ENCODE data around the gene FMNL2. TPM values are rescaled to one million over a fixed set of nuclear protein-coding genes. Genes with fewer than 3 reads are reported as not detected.

FMNL2 gene
- total RNA-seq, 1 donor from 2014 or later: 15.7 TPM

- no peak overlapping the region for H3K4me3 ChIP-seq (ENCODE audit: low read length in 3 of 3)
- no peaks in the 10 kb centered on the region for H3K36me3 ChIP-seq (ENCODE audit: control insufficient read depth in 3 of 3, insufficient read depth in 3 of 3, low read length in 3 of 3)
- no peaks in the 10 kb centered on the region for H3K9me3 ChIP-seq (ENCODE audit: control insufficient read depth in 3 of 3, low read length in 3 of 3)
- peaks cover 21 to 34% (median 27%) of the 10 kb centered on the region in 3 donors for H3K4me1 ChIP-seq (ENCODE audit: control insufficient read depth in 3 of 3, insufficient read depth in 3 of 3, low read length in 3 of 3)
- no peak overlapping the region for H3K27ac ChIP-seq (ENCODE audit: low read depth, low read length)
- H3K9ac ChIP-seq (ENCODE audit: low read depth in 1 of 3, low read length in 3 of 3): no peak overlapping the region
- H3K27me3 ChIP-seq (ENCODE audit: control insufficient read depth in 3 of 3, insufficient read depth in 3 of 3, low read length in 3 of 3): no peaks in the 10 kb centered on the region
Observed at GRCh38 chr2:152437276-152438108, 102.5 kb downstream of the FMNL2 start.

GRCh38 chr2:152440049-152440448, 105.1 kb downstream of the FMNL2 start:
- H3K36me3 ChIP-seq (ENCODE audit: control insufficient read depth in 3 of 3, insufficient read depth in 3 of 3, low read length in 3 of 3): no peaks in the 10 kb centered on the region
- no peaks in the 10 kb centered on the region for H3K27me3 ChIP-seq (ENCODE audit: control insufficient read depth in 3 of 3, insufficient read depth in 3 of 3, low read length in 3 of 3)
- no peak overlapping the region for H3K9ac ChIP-seq (ENCODE audit: low read depth in 1 of 3, low read length in 3 of 3)
- H3K4me3 ChIP-seq (ENCODE audit: low read length in 3 of 3): no peak overlapping the region
- peaks cover 17 to 31% (median 21%) of the 10 kb centered on the region in 3 donors for H3K4me1 ChIP-seq (ENCODE audit: control insufficient read depth in 3 of 3, insufficient read depth in 3 of 3, low read length in 3 of 3)
- H3K9me3 ChIP-seq (ENCODE audit: control insufficient read depth in 3 of 3, low read length in 3 of 3): no peaks in the 10 kb centered on the region
- H3K27ac ChIP-seq (ENCODE audit: low read depth, low read length): no peak overlapping the region

GRCh38 chr2:152440460-152440859, 105.5 kb downstream of the FMNL2 start:
- H3K36me3 ChIP-seq (ENCODE audit: control insufficient read depth in 3 of 3, insufficient read depth in 3 of 3, low read length in 3 of 3): no peaks in the 10 kb centered on the region
- no peak overlapping the region for H3K4me3 ChIP-seq (ENCODE audit: low read length in 3 of 3)
- no peaks in the 10 kb centered on the region for H3K27me3 ChIP-seq (ENCODE audit: control insufficient read depth in 3 of 3, insufficient read depth in 3 of 3, low read length in 3 of 3)
- H3K27ac ChIP-seq (ENCODE audit: low read depth, low read length): no peak overlapping the region
- peaks cover 20 to 34% (median 25%) of the 10 kb centered on the region in 3 donors for H3K4me1 ChIP-seq (ENCODE audit: control insufficient read depth in 3 of 3, insufficient read depth in 3 of 3, low read length in 3 of 3)
- H3K9ac ChIP-seq (ENCODE audit: low read depth in 1 of 3, low read length in 3 of 3): no peak overlapping the region
- no peaks in the 10 kb centered on the region for H3K9me3 ChIP-seq (ENCODE audit: control insufficient read depth in 3 of 3, low read length in 3 of 3)

- H3K27me3 ChIP-seq (ENCODE audit: control insufficient read depth in 3 of 3, insufficient read depth in 3 of 3, low read length in 3 of 3): no peaks in the 10 kb centered on the region
- no peaks in the 10 kb centered on the region for H3K9me3 ChIP-seq (ENCODE audit: control insufficient read depth in 3 of 3, low read length in 3 of 3)
- H3K27ac ChIP-seq (ENCODE audit: low read depth, low read length): no peak overlapping the region
- H3K4me1 ChIP-seq (ENCODE audit: control insufficient read depth in 3 of 3, insufficient read depth in 3 of 3, low read length in 3 of 3): peaks cover 26 to 32% (median 31%) of the 10 kb centered on the region in 3 donors
- H3K4me3 ChIP-seq (ENCODE audit: low read length in 3 of 3): no peak overlapping the region
- no peaks in the 10 kb centered on the region for H3K36me3 ChIP-seq (ENCODE audit: control insufficient read depth in 3 of 3, insufficient read depth in 3 of 3, low read length in 3 of 3)
- no peak overlapping the region for H3K9ac ChIP-seq (ENCODE audit: low read depth in 1 of 3, low read length in 3 of 3)
Observed at GRCh38 chr2:152441961-152442360, 107.0 kb downstream of the FMNL2 start.

GRCh38 chr2:152443771-152444170, 108.8 kb downstream of the FMNL2 start:
- peak overlapping the region; percentile 64 for H3K27ac ChIP-seq (ENCODE audit: low read depth, low read length)
- peaks cover 20 to 32% (median 28%) of the 10 kb centered on the region in 3 donors for H3K4me1 ChIP-seq (ENCODE audit: control insufficient read depth in 3 of 3, insufficient read depth in 3 of 3, low read length in 3 of 3)
- no peak overlapping the region for H3K4me3 ChIP-seq (ENCODE audit: low read length in 3 of 3)

GRCh38 chr2:152444448-152444847, 109.5 kb downstream of the FMNL2 start:
- no peaks in the 10 kb centered on the region for H3K27me3 ChIP-seq (ENCODE audit: control insufficient read depth in 3 of 3, insufficient read depth in 3 of 3, low read length in 3 of 3)
- no peaks in the 10 kb centered on the region for H3K36me3 ChIP-seq (ENCODE audit: control insufficient read depth in 3 of 3, insufficient read depth in 3 of 3, low read length in 3 of 3)
- peaks cover 20 to 32% (median 27%) of the 10 kb centered on the region in 3 donors for H3K4me1 ChIP-seq (ENCODE audit: control insufficient read depth in 3 of 3, insufficient read depth in 3 of 3, low read length in 3 of 3)
- H3K9me3 ChIP-seq (ENCODE audit: control insufficient read depth in 3 of 3, low read length in 3 of 3): no peaks in the 10 kb centered on the region
- H3K9ac ChIP-seq (ENCODE audit: low read depth in 1 of 3, low read length in 3 of 3): peak overlapping the region in 1 of 3 donors; percentile 23
- peak overlapping the region; percentile 64 for H3K27ac ChIP-seq (ENCODE audit: low read depth, low read length)
- peak overlapping the region in 1 of 3 donors; percentile 16 for H3K4me3 ChIP-seq (ENCODE audit: low read length in 3 of 3)

More at GRCh38 chr2:152443771-152444170, 108.8 kb downstream of the FMNL2 start:
- H3K9me3 ChIP-seq (ENCODE audit: control insufficient read depth in 3 of 3, low read length in 3 of 3): no peaks in the 10 kb centered on the region
- no peak overlapping the region for H3K9ac ChIP-seq (ENCODE audit: low read depth in 1 of 3, low read length in 3 of 3)
- no peaks in the 10 kb centered on the region for H3K27me3 ChIP-seq (ENCODE audit: control insufficient read depth in 3 of 3, insufficient read depth in 3 of 3, low read length in 3 of 3)
- H3K36me3 ChIP-seq (ENCODE audit: control insufficient read depth in 3 of 3, insufficient read depth in 3 of 3, low read length in 3 of 3): no peaks in the 10 kb centered on the region

- H3K4me3 ChIP-seq (ENCODE audit: low read length in 3 of 3): no peak overlapping the region
- H3K27me3 ChIP-seq (ENCODE audit: control insufficient read depth in 3 of 3, insufficient read depth in 3 of 3, low read length in 3 of 3): no peaks in the 10 kb centered on the region
- peaks cover 20 to 29% (median 27%) of the 10 kb centered on the region in 3 donors for H3K4me1 ChIP-seq (ENCODE audit: control insufficient read depth in 3 of 3, insufficient read depth in 3 of 3, low read length in 3 of 3)
- H3K9ac ChIP-seq (ENCODE audit: low read depth in 1 of 3, low read length in 3 of 3): peak overlapping the region in 2 of 3 donors; percentile 18 to 24
- peak overlapping the region; percentile 64 for H3K27ac ChIP-seq (ENCODE audit: low read depth, low read length)
- no peaks in the 10 kb centered on the region for H3K9me3 ChIP-seq (ENCODE audit: control insufficient read depth in 3 of 3, low read length in 3 of 3)
- H3K36me3 ChIP-seq (ENCODE audit: control insufficient read depth in 3 of 3, insufficient read depth in 3 of 3, low read length in 3 of 3): no peaks in the 10 kb centered on the region
Observed at GRCh38 chr2:152445375-152445774, 110.4 kb downstream of the FMNL2 start.

- Histone ChIP-seq H3K9ac (ENCODE audit: low read depth in 1 of 3, low read length in 3 of 3) (peak overlapping the region in 2 of 3 donors; percentile 18 to 24), H3K36me3 (ENCODE audit: control insufficient read depth in 3 of 3, insufficient read depth in 3 of 3, low read length in 3 of 3) (no peaks in the 10 kb centered on the region), H3K4me3 (ENCODE audit: low read length in 3 of 3) (no peak overlapping the region), H3K9me3 (ENCODE audit: control insufficient read depth in 3 of 3, low read length in 3 of 3) (no peaks in the 10 kb centered on the region), H3K4me1 (ENCODE audit: control insufficient read depth in 3 of 3, insufficient read depth in 3 of 3, low read length in 3 of 3) (peaks cover 20 to 29% (median 27%) of the 10 kb centered on the region in 3 donors), H3K27me3 (ENCODE audit: control insufficient read depth in 3 of 3, insufficient read depth in 3 of 3, low read length in 3 of 3) (no peaks in the 10 kb centered on the region), H3K27ac (ENCODE audit: low read depth, low read length) (peak overlapping the region; percentile 64)
Observed at GRCh38 chr2:152445791-152446201, 110.8 kb downstream of the FMNL2 start.

GRCh38 chr2:152446213-152446612, 111.2 kb downstream of the FMNL2 start:
- Histone ChIP-seq H3K4me3 (ENCODE audit: low read length in 3 of 3) (no peak overlapping the region), H3K4me1 (ENCODE audit: control insufficient read depth in 3 of 3, insufficient read depth in 3 of 3, low read length in 3 of 3) (peaks cover 20 to 29% (median 27%) of the 10 kb centered on the region in 3 donors), H3K9me3 (ENCODE audit: control insufficient read depth in 3 of 3, low read length in 3 of 3) (no peaks in the 10 kb centered on the region), H3K36me3 (ENCODE audit: control insufficient read depth in 3 of 3, insufficient read depth in 3 of 3, low read length in 3 of 3) (no peaks in the 10 kb centered on the region), H3K9ac (ENCODE audit: low read depth in 1 of 3, low read length in 3 of 3) (no peak overlapping the region), H3K27me3 (ENCODE audit: control insufficient read depth in 3 of 3, insufficient read depth in 3 of 3, low read length in 3 of 3) (no peaks in the 10 kb centered on the region), H3K27ac (ENCODE audit: low read depth, low read length) (peak overlapping the region; percentile 64)

GRCh38 chr2:152447897-152448296, 112.9 kb downstream of the FMNL2 start:
- H3K9me3 ChIP-seq (ENCODE audit: control insufficient read depth in 3 of 3, low read length in 3 of 3): no peaks in the 10 kb centered on the region
- H3K9ac ChIP-seq (ENCODE audit: low read depth in 1 of 3, low read length in 3 of 3): no peak overlapping the region
- H3K36me3 ChIP-seq (ENCODE audit: control insufficient read depth in 3 of 3, insufficient read depth in 3 of 3, low read length in 3 of 3): no peaks in the 10 kb centered on the region
- no peak overlapping the region for H3K27ac ChIP-seq (ENCODE audit: low read depth, low read length)
- peaks cover 20 to 28% (median 27%) of the 10 kb centered on the region in 3 donors for H3K4me1 ChIP-seq (ENCODE audit: control insufficient read depth in 3 of 3, insufficient read depth in 3 of 3, low read length in 3 of 3)
- H3K4me3 ChIP-seq (ENCODE audit: low read length in 3 of 3): no peak overlapping the region
- H3K27me3 ChIP-seq (ENCODE audit: control insufficient read depth in 3 of 3, insufficient read depth in 3 of 3, low read length in 3 of 3): no peaks in the 10 kb centered on the region

Measured in skeletal muscle tissue (tissue), 4 donors.